Activated CD8-positive, alpha-beta T cell treated with anti-CD3 and anti-CD28 coated beads, Interleukin-2, amount 10 ng/mL, durations not matched to agents 7 days and 5 days (primary cell): ENCODE results near the gene VTI1B. TPM values are rescaled to one million over a fixed set of nuclear protein-coding genes. Genes with fewer than 3 reads are reported as not detected.
A peak's percentile ranks its signal among the peaks of the same experiment; 100 is the strongest.
"Not testable (repeated sequence)": the region's sequence is repeated elsewhere in the genome, so short reads cannot be mapped to it uniquely, and the experiment has no call there.

Experiments
- ATAC-seq: fragments of 150-1000 bp; cut with Tn5 transposase; one replicate; pipeline ENCODE4 v1.10.0; 2021; ENCODE audit warnings: moderate library complexity
- CTCF ChIA-PET: fragments of 350-600 bp; sonication (Branson Sonifier 250); formaldehyde crosslinking; loops from one replicate; lab custom pipeline; 2021; ENCODE audit warnings: antibody characterized with exemption; lab: Charles Lee
- POLR2A ChIA-PET: fragments of 350-600 bp; sonication (Branson Sonifier 250); formaldehyde crosslinking; loops from one replicate; lab custom pipeline; 2021; ENCODE audit warnings: antibody characterized with exemption; lab: Charles Lee
- DNase-seq: peaks from one replicate; pipeline ENCODE4 v3.0.0-alpha.2; 2020
- H3K27ac Mint-ChIP-seq: one replicate; pipeline ENCODE4 v1.8.0; 2021; ENCODE audit warnings: mild to moderate bottlenecking, mixed read lengths
- H3K27me3 Mint-ChIP-seq: one replicate; pipeline ENCODE4 v1.8.0; 2021; ENCODE audit warnings: low read depth, mixed read lengths
- H3K36me3 Mint-ChIP-seq: one replicate; pipeline ENCODE4 v1.8.0; 2021; ENCODE audit warnings: low read depth, mixed read lengths
- H3K4me1 Mint-ChIP-seq: one replicate; pipeline ENCODE4 v1.8.0; 2021; ENCODE audit warnings: low read depth, mixed read lengths
- H3K4me3 Mint-ChIP-seq: one replicate; pipeline ENCODE4 v1.8.0; 2021; ENCODE audit warnings: mild to moderate bottlenecking, mixed read lengths
- H3K9me3 Mint-ChIP-seq: one replicate; pipeline ENCODE4 v1.8.0; 2022; ENCODE audit warnings: mixed read lengths; ENCODE audit not compliant: insufficient read depth
- total RNA-seq, 2 experiments: library from RNA; stranded (reverse); gene quantifications; one replicate each; pipeline ENCODE4 v1.2.3, GENCODE V29; 2021

The VTI1B gene, protein sequence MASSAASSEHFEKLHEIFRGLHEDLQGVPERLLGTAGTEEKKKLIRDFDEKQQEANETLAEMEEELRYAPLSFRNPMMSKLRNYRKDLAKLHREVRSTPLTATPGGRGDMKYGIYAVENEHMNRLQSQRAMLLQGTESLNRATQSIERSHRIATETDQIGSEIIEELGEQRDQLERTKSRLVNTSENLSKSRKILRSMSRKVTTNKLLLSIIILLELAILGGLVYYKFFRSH
- total RNA-seq, result 10 to 100 TPM; 69.6 to 70.6 TPM

GRCh38 chr14:67674480-67675218 lies at the start of gene VTI1B:
VTI1B (minus strand) TSS chr14:67674632; CDS start chr14:67674489, 143 bp downstream.
- Mint-ChIP-seq H3K36me3 (peaks cover 30% of the 10 kb centered on the region), H3K4me3 (peak within 1 kb of the TSS; percentile 83), H3K27ac (peak within 1 kb of the TSS; percentile 87), H3K4me1 (peaks cover 37% of the 10 kb centered on the region), H3K9me3 (no peaks in the 10 kb centered on the region), H3K27me3 (no peaks in the 10 kb centered on the region)
- DNase-seq, result peak; percentile 76
- ChIA-PET CTCF (interaction anchor here (0.6 to 4.1 kb wide), 15 partner anchors 7 to 103 kb away, joined by 3 to 28 read pairs (median 4); partner anchors contain the start of genes PIGH and RDH11), POLR2A (interaction anchor here (0.7 to 1.2 kb wide), 4 partner anchors 18 to 52 kb away, joined by 3 to 5 read pairs (median 4); partner anchors contain the start of gene RDH11)
- ATAC-seq, result peak; percentile 94

DNA sequence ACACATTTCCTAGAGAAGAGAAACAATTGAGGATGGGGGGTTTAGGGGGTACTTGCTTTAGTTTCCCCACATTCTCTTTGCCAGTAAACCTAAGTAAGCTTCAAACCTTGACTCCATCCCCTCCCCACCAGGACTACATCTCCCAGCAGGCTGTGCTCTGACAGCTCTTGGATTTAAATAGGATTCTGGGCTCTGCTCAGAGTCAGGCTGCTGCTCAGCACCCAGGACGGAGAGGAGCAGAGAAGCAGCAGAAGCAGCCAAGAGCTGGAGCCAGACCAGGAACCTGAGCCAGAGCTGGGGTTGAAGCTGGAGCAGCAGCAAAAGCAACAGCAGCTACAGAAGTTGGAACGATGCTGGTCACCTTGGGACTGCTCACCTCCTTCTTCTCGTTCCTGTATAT lies 47.9 kb upstream of the VTI1B start:
- H3K9me3 Mint-ChIP-seq, result no peaks in the 10 kb centered on the region
- no peaks in the 10 kb centered on the region for H3K36me3 Mint-ChIP-seq
- H3K4me3 Mint-ChIP-seq, result no peak overlapping the region
- CTCF ChIA-PET, result interaction anchor here (2.1 kb wide), 1 partner anchor 18 kb away, joined by 8 read pairs; no protein-coding TSS in a partner anchor
- ATAC-seq (no peak), DNase-seq (no peak)
- POLR2A ChIA-PET, result interaction anchor here (1.0 kb wide), 1 partner anchor 14 kb away, joined by 3 read pairs; no protein-coding TSS in a partner anchor
- H3K27ac Mint-ChIP-seq, result no peak overlapping the region
- peaks cover 25% of the 10 kb centered on the region for H3K27me3 Mint-ChIP-seq
- H3K4me1 Mint-ChIP-seq, result peaks cover 9% of the 10 kb centered on the region

DNA sequence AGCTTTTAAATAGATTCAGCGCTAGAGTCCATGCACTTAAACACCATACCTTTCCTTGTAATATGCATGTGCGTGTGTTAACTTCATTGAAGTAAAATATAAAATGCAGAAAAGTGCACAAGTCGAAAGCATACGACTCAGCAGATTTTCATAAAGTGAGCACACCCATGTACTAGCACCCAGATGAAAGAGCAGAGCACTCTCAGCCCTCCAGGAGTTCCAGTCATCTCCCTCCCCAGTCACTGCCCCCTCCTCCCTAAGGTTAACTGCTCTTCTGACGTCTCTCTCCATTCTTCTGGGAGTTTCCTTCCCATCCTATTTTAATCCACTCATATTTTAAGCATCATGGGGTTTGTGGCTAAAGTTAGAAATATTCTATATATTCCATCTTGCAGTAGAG lies 47.4 kb upstream of the VTI1B start:
- Mint-ChIP-seq H3K27ac (no peak overlapping the region), H3K36me3 (no peaks in the 10 kb centered on the region), H3K4me1 (peaks cover 9% of the 10 kb centered on the region), H3K9me3 (no peaks in the 10 kb centered on the region), H3K27me3 (peaks cover 25% of the 10 kb centered on the region), H3K4me3 (no peak overlapping the region)
- POLR2A ChIA-PET, result interaction anchor here (1.0 kb wide), 1 partner anchor 14 kb away, joined by 3 read pairs; no protein-coding TSS in a partner anchor
- DNase-seq (no peak), ATAC-seq (no peak)
- CTCF ChIA-PET, result interaction anchor here (2.1 kb wide), 1 partner anchor 18 kb away, joined by 8 read pairs; no protein-coding TSS in a partner anchor

- Mint-ChIP-seq H3K27me3 (peaks cover 25% of the 10 kb centered on the region), H3K4me3 (no peak overlapping the region), H3K9me3 (no peaks in the 10 kb centered on the region), H3K27ac (no peak overlapping the region), H3K36me3 (no peaks in the 10 kb centered on the region), H3K4me1 (peaks cover 9% of the 10 kb centered on the region)
- POLR2A ChIA-PET, result interaction anchor here (0.6 kb wide), 1 partner anchor 162 kb away, joined by 3 read pairs; no protein-coding TSS in a partner anchor
- CTCF ChIA-PET, result no interaction called here
- DNase-seq, result no peak
- no peak for ATAC-seq
Observed at GRCh38 chr14:67719866-67720265, 45.4 kb upstream of the VTI1B start.

GRCh38 chr14:67719385-67719784 lies 45.0 kb upstream of the VTI1B start:
- CTCF ChIA-PET, DNase-seq, H3K9me3 Mint-ChIP-seq, H3K4me3 Mint-ChIP-seq, ATAC-seq, H3K4me1 Mint-ChIP-seq, H3K36me3 Mint-ChIP-seq, H3K27ac Mint-ChIP-seq: not testable (repeated sequence)
- peaks cover 25% of the 10 kb centered on the region for H3K27me3 Mint-ChIP-seq
- POLR2A ChIA-PET, result interaction anchor here (0.6 kb wide), 1 partner anchor 161 kb away, joined by 3 read pairs; no protein-coding TSS in a partner anchor

DNA sequence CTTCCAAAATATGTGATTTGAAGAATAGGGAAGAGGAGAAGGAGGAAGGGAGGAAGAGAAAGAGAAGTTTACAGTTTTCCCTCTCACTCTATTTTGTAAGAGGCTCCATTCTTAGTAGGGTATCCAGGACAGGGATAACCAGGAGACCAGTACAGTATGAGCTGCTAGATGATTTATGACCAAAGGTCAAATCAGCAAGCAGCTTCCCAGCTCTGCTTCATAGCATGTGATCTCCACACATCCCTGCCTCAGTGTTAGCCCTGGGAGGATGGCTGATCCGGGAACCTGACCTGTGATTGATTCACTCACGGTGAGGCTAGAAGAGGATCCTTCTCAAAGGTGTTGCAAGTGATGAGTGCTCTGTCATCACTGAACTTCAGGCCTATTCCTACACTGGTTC lies 43.8 kb upstream of the VTI1B start:
- H3K4me1 Mint-ChIP-seq, result peaks cover 9% of the 10 kb centered on the region
- no peaks in the 10 kb centered on the region for H3K36me3 Mint-ChIP-seq
- ChIA-PET POLR2A (no interaction called here), CTCF (no interaction called here)
- no peaks in the 10 kb centered on the region for H3K9me3 Mint-ChIP-seq
- DNase-seq (no peak), ATAC-seq (no peak)
- peaks cover 22% of the 10 kb centered on the region for H3K27me3 Mint-ChIP-seq
- H3K4me3 Mint-ChIP-seq, result no peak overlapping the region
- no peak overlapping the region for H3K27ac Mint-ChIP-seq

DNA sequence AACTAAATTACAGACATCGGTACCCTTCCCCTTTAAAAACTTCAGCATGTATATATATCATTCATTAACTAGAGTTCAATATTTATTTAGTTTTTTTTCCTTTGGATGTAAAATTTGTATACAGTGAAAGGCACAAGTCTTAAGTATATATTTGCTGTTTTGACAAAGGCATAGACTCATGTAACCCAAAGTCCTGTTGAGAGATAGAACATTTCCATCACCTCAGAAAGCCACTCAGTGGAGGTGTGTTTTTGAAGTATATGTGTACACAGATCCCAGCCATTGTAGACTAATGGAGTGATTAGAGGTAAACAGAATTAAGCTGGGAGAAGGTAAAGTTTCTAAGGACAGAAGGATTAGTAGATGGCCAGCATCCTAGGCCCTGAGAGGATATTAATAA lies 42.6 kb upstream of the VTI1B start:
- ChIA-PET CTCF (interaction anchor here (0.6 to 5.4 kb wide), 2 partner anchors 13 to 17 kb away, joined by 3 to 39 read pairs; no protein-coding TSS in a partner anchor), POLR2A (no interaction called here)
- DNase-seq, result no peak
- Mint-ChIP-seq H3K4me3 (no peak overlapping the region), H3K4me1 (no peaks in the 10 kb centered on the region), H3K9me3 (no peaks in the 10 kb centered on the region), H3K36me3 (no peaks in the 10 kb centered on the region), H3K27ac (no peak overlapping the region), H3K27me3 (peaks cover 16% of the 10 kb centered on the region)
- ATAC-seq, result no peak

- H3K9me3 Mint-ChIP-seq, result peaks cover 13% of the 10 kb centered on the region
- DNase-seq, result no peak
- peaks cover 9% of the 10 kb centered on the region for H3K27me3 Mint-ChIP-seq
- peaks cover 8% of the 10 kb centered on the region for H3K36me3 Mint-ChIP-seq
- POLR2A ChIA-PET, result interaction anchor here (0.7 kb wide), 1 partner anchor 13 kb away, joined by 3 read pairs; no protein-coding TSS in a partner anchor
- H3K27ac Mint-ChIP-seq, result no peak overlapping the region
- H3K4me1 Mint-ChIP-seq, result no peaks in the 10 kb centered on the region
- ATAC-seq, result no peak
- CTCF ChIA-PET, result interaction anchor here (1.3 kb wide), 1 partner anchor 91 kb away, joined by 5 read pairs; no protein-coding TSS in a partner anchor
- H3K4me3 Mint-ChIP-seq, result no peak overlapping the region
Observed at GRCh38 chr14:67710209-67710608, 35.8 kb upstream of the VTI1B start.

GRCh38 chr14:67709796-67710195 lies 35.4 kb upstream of the VTI1B start:
- ATAC-seq, H3K27me3 Mint-ChIP-seq, H3K4me1 Mint-ChIP-seq, H3K27ac Mint-ChIP-seq, DNase-seq, H3K36me3 Mint-ChIP-seq, H3K4me3 Mint-ChIP-seq: not testable (repeated sequence)
- H3K9me3 Mint-ChIP-seq, result peaks cover 13% of the 10 kb centered on the region
- ChIA-PET POLR2A (interaction anchor here (0.7 kb wide), 1 partner anchor 13 kb away, joined by 3 read pairs; no protein-coding TSS in a partner anchor), CTCF (interaction anchor here (1.3 kb wide), 1 partner anchor 91 kb away, joined by 5 read pairs; no protein-coding TSS in a partner anchor)

GRCh38 chr14:67709346-67709745 lies 34.9 kb upstream of the VTI1B start:
- Mint-ChIP-seq H3K27me3 (peaks cover 11% of the 10 kb centered on the region), H3K9me3 (peaks cover 13% of the 10 kb centered on the region)
- DNase-seq, H3K4me3 Mint-ChIP-seq, H3K36me3 Mint-ChIP-seq, POLR2A ChIA-PET, H3K27ac Mint-ChIP-seq, H3K4me1 Mint-ChIP-seq, ATAC-seq: not testable (repeated sequence)
- CTCF ChIA-PET, result interaction anchor here (1.3 kb wide), 1 partner anchor 90 kb away, joined by 5 read pairs; no protein-coding TSS in a partner anchor

GRCh38 chr14:67705211-67705610 lies 30.8 kb upstream of the VTI1B start:
- ChIA-PET CTCF (interaction anchor here (0.7 to 3.2 kb wide), 28 partner anchors 9 to 346 kb away, joined by 3 to 93 read pairs (median 7); partner anchors contain the start of genes ARG2, ATP6V1D, PIGH and RDH11), POLR2A (interaction anchor here (0.8 kb wide), 1 partner anchor 9 kb away, joined by 3 read pairs; no protein-coding TSS in a partner anchor)
- Mint-ChIP-seq H3K27me3 (peaks cover 5% of the 10 kb centered on the region), H3K27ac (no peak overlapping the region), H3K4me1 (peaks cover 3% of the 10 kb centered on the region), H3K9me3 (peaks cover 4% of the 10 kb centered on the region), H3K4me3 (no peak overlapping the region), H3K36me3 (peaks cover 2% of the 10 kb centered on the region)
- DNase-seq, result no peak
- no peak for ATAC-seq
